Uterus (tissue), 2 donors: ENCODE results near the gene FARS2.

Source experiments
- CTCF ChIP-seq, 4 experiments: fragments of 200-600 bp in 2 of 4; fragments of 450-650 bp in 2 of 4; sonication (generic) in 2 of 4; IDR thresholded peaks; one replicate each; pipeline ENCODE4 v1.5.1; 2016 to 2019; ENCODE audit warnings: antibody characterized with exemption in 4 of 4, mild to moderate bottlenecking in 2 of 4, moderate library complexity in 1 of 4
- POLR2A ChIP-seq, 2 donors: fragments of 450-650 bp; IDR thresholded peaks; one replicate each; pipeline ENCODE4 v1.6.1; 2016; ENCODE audit warnings: antibody characterized with exemption in 2 of 2, mild to moderate bottlenecking in 1 of 2, moderate library complexity in 1 of 2

- TF ChIP-seq CTCF (IDR thresholded peaks at IDR 0.05), result no peak
- TF ChIP-seq POLR2A (IDR thresholded peaks at IDR 0.05), result no peak
These were observed 337.8 kb downstream of the FARS2 start for GRCh38 chr6:5599127-5599526.
